Panc1 (cell line): Measurements from ENCODE around the gene CSF2RB. TPM values are rescaled to one million over a fixed set of nuclear protein-coding genes. Genes with fewer than 3 reads are reported as not detected.

Experiments
- ATAC-seq: fragments of 200-7000 bp; cut with Tn5 transposase; 2 replicates; pipeline ENCODE4 v1.9.1; 2020; ENCODE audit warnings: mild to moderate bottlenecking, moderate library complexity
- BruUV-seq: library from RNA; stranded (reverse); fragments of 400-500 nt; replicated peaks from 2 replicates; lab custom pipeline; 2021; lab: Mats Ljungman, UMichigan
- CTCF ChIA-PET: fragments of 300-600 bp; sonication (Branson Sonifier 250); formaldehyde crosslinking; loops from one replicate; lab custom pipeline; 2022; ENCODE audit warnings: antibody characterized with exemption; lab: Charles Lee
- POLR2A ChIA-PET: fragments of 300-600 bp; sonication (Branson Sonifier 250); formaldehyde crosslinking; loops from one replicate; lab custom pipeline; 2022; ENCODE audit warnings: antibody characterized with exemption; lab: Charles Lee
- DNase-seq: peaks from one replicate; pipeline ENCODE4 v3.0.0-alpha.2; 2010; ENCODE audit warnings: low read depth, low spot score
- H3K27ac ChIP-seq: 2 replicates; pipeline ENCODE4 v1.5.1; 2011; ENCODE audit warnings: mild to moderate bottlenecking, low read length, inconsistent platforms
- H3K27me3 ChIP-seq: fragments of 200-500 bp; sonication (Bioruptor generic); 2 replicates; pipeline ENCODE4 v1.6.0; 2014; ENCODE audit warnings: low read length, inconsistent platforms; ENCODE audit not compliant: control insufficient read depth, insufficient read depth
- H3K36me3 ChIP-seq: fragments of 200-500 bp; sonication (Bioruptor generic); 2 replicates; pipeline ENCODE4 v1.5.1; 2014; ENCODE audit warnings: inconsistent platforms, mild to moderate bottlenecking, low read length, moderate library complexity; ENCODE audit not compliant: control insufficient read depth, insufficient read depth
- H3K4me1 ChIP-seq: 2 replicates; pipeline ENCODE4 v1.5.1; 2011; ENCODE audit warnings: inconsistent platforms, mild to moderate bottlenecking, low read length, moderate library complexity; ENCODE audit not compliant: control insufficient read depth, insufficient read depth
- H3K4me3 ChIP-seq, 2 experiments: 2 replicates each; pipeline ENCODE4 v1.5.1; 2011 to 2012; ENCODE audit warnings: low read depth in 2 of 2, low read length in 2 of 2, mild to moderate bottlenecking in 2 of 2, inconsistent platforms in 1 of 2, moderate library complexity in 1 of 2
- H3K9me3 ChIP-seq: fragments of 200-500 bp; sonication (Bioruptor generic); 2 replicates; pipeline ENCODE4 v1.5.1; 2014; ENCODE audit warnings: low read depth, mild to moderate bottlenecking, inconsistent platforms, low read length, moderate library complexity; ENCODE audit not compliant: control insufficient read depth, insufficient read depth
- CTCF ChIP-seq: fragments of 450-650 bp; IDR thresholded peaks from 2 replicates; pipeline ENCODE4 v1.5.1; 2017; ENCODE audit warnings: mild to moderate bottlenecking
- POLR2AphosphoS5 ChIP-seq: IDR thresholded peaks from 2 replicates; pipeline ENCODE4 v1.6.1; 2012; ENCODE audit warnings: mild to moderate bottlenecking, low read depth, low read length, moderate library complexity
- REST ChIP-seq, 2 experiments: IDR thresholded peaks; 2 replicates each; pipeline ENCODE4 v1.6.1; 2011 to 2012; ENCODE audit warnings: low read depth in 2 of 2, control low read depth in 1 of 2, low read length in 1 of 2, mild to moderate bottlenecking in 1 of 2, moderate library complexity in 1 of 2; ENCODE audit not compliant: insufficient read depth in 1 of 2
- SIN3A ChIP-seq: IDR thresholded peaks from 2 replicates; pipeline ENCODE4 v1.6.1; 2012; ENCODE audit warnings: low read depth, mild to moderate bottlenecking, low read length, moderate library complexity, borderline replicate concordance; ENCODE audit not compliant: insufficient read depth
- TCF7L2 ChIP-seq: IDR thresholded peaks from 2 replicates; pipeline ENCODE4 v1.6.1; 2011; ENCODE audit warnings: mild to moderate bottlenecking, low read depth, low read length, inconsistent platforms
- in situ Hi-C: cut with HindIII; loops from 2 replicates; pipeline ENCODE4 v1.10.0; 2016; ENCODE audit warnings: low sequenced_read_pairs, low pct_unique_long_range_greater_than_20kb
- intact Hi-C: fragments of 100-400 bp; cut with micrococcal nuclease; formaldehyde crosslinking; loops from one replicate; pipeline ENCODE4 v1.10.0; 2022; ENCODE audit not compliant: unreplicated experiment
- total RNA-seq: library from RNA; stranded (reverse); gene quantifications from one replicate; pipeline ENCODE4 v1.2.1, GENCODE V29; 2021; ENCODE audit not compliant: unreplicated experiment

CSF2RB gene
- total RNA-seq, 1 experiment from 2014 or later: not detected

GRCh38 chr22:36922105-36922608 lies 8.7 kb downstream of the CSF2RB start:
- intact Hi-C loops (no loop called here), in situ Hi-C loops (no loop called here)
- Histone ChIP-seq H3K27me3 (peaks cover 2% of the 10 kb centered on the region; the same call in 1 of the 2 replicates), H3K4me1 (no peaks in the 10 kb centered on the region), H3K9me3 (no peaks in the 10 kb centered on the region), H3K27ac (no peak overlapping the region), H3K4me3 (no peak overlapping the region), H3K36me3 (no peaks in the 10 kb centered on the region)
- no TSS peak for BruUV-seq
- POLR2A ChIA-PET: no interaction called here
- ATAC-seq (peak; percentile 45; the same call in 1 of the 2 replicates), DNase-seq (no peak)
- TF ChIP-seq CTCF: no peak
- no peak for TF ChIP-seq TCF7L2
- no peak for TF ChIP-seq REST (IDR thresholded peaks at IDR 0.05; ENCODE audit: insufficient read depth in 1 of 2, low read depth in 2 of 2, low read length in 1 of 2)
- TF ChIP-seq POLR2AphosphoS5: no peak
- no peak for TF ChIP-seq SIN3A
- CTCF ChIA-PET: no interaction called here

GRCh38 chr22:36922711-36923110 lies 9.3 kb downstream of the CSF2RB start:
- no peaks in the 10 kb centered on the region for H3K9me3 ChIP-seq
- peaks cover 2% of the 10 kb centered on the region; the same call in 1 of the 2 replicates for H3K27me3 ChIP-seq
- DNase-seq (no peak), ATAC-seq (no peak)
- intact Hi-C loops: no loop called here
- in situ Hi-C loops: no loop called here
- ChIA-PET CTCF (no interaction called here), POLR2A (no interaction called here)
- H3K4me3 ChIP-seq: no peak overlapping the region
- no peaks in the 10 kb centered on the region for H3K4me1 ChIP-seq
- H3K27ac ChIP-seq: no peak overlapping the region
- no TSS peak for BruUV-seq
- no peak for TF ChIP-seq REST (IDR thresholded peaks at IDR 0.05; ENCODE audit: insufficient read depth in 1 of 2, low read depth in 2 of 2, low read length in 1 of 2)
- H3K36me3 ChIP-seq: no peaks in the 10 kb centered on the region
